SIG-M5 (cell line): ENCODE data around the gene ATG4D.

Source experiments
- DNase-seq: peaks from one replicate; lab custom pipeline; 2025; lab: John Stamatoyannopoulos, UW

ATG4D gene

DNA sequence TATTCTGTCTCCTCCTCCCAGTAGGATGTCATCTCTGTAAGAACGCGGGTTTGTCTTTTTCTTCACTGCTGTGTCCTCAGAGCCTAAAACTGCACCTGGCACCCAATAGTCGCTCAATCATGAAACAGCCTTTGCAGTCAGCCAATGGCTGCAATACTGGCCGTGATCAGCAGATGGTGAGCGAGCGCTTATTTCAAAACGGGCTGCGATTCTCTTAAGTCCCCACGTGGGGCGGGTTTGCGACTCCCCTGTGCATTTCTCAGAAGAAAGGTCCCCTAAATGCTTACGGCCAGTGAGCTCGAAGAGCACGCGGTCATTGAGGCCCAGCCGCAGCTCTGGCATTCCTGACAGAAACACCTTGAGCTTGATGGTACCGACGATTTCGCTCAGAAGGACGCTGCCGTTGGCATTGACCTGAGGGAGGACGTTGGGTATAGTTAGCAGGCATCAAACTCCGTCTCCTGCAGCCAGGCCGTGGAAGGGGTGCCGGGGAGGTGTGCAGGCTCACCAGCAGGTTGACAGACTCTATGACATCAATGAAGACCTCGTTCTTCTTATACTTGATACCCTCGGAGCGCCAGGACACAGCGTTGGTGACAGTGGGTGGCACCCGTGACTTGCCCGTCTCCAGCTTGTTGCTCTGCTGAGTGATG is 37.4 kb downstream of the ATG4D start:
- DNase-seq, result peak; percentile 44

DNA sequence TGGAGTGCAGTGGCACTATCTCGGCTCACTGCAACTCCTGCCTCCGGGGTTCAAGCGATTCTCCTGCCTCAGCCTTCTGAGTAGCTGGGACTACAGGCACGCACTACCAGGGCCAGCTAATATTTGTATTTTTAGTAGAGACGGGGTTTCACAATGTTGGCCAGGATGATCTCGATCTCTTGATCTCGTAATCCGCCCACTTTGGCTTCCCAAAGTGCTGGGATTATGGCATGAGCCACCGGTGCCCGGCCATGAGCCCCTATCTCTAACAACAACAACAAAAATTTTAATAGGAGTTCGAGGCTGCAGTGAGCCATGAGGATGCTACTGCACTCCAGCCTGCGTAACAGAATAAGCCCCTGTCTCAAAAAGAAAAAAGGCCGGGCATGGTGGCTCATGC is 38.4 kb downstream of the ATG4D start:
- DNase-seq, result no peak

DNA sequence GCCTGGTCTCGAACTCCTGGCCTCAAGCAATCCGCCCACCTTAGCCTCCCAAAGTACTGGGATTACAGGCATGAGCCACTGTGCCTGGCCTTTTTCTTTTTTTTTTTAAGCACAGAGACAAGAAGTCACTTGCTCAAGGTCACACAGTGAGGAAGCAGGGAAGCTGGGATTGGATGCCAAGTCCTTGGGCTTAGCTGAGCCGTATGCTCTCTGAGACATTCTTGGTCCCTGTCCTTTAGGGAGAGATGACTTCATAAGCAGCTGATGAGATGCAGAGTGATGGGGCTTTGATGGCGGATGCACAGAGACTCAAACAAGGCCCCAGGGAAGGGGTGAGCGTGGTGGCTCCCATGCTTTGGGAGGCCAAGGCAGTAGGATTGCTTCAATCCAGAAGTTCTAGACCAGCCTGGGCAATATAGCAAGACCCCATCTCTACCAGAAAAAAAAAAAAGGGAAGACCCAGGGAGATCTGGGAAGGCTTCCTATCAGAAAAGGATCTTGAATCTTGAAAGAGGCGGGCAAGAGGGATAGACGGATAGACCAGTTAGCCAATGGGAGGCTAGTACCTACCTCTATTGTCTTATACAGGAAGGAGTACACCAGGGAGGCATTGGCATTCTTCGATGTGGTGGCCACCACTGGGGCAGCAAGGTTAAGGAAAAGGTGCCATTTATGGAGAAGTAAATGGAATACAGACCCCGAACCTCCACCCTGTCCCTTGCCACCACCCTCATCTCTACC is 39.5 kb downstream of the ATG4D start:
- no peak for DNase-seq

DNA sequence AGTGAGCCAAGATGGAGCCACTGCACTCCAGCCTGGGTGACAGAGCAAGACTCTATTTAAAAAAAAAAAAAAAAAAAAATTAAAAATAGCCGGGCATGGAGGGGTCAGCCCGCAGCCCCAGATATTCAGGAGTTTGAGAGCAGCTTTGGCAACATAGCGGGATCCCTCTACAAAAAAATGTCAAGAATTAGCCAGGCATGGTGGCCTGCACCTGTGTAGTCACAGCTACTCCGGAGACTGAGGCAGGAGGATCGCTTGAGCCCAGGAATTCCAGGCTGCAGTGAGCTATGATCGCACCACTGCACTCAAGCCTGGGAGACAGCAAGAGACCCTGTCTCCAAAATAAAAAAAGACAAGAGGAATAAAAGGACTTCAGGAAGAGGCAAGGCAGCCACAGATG is 42.7 kb downstream of the ATG4D start:
- no peak for DNase-seq

DNA sequence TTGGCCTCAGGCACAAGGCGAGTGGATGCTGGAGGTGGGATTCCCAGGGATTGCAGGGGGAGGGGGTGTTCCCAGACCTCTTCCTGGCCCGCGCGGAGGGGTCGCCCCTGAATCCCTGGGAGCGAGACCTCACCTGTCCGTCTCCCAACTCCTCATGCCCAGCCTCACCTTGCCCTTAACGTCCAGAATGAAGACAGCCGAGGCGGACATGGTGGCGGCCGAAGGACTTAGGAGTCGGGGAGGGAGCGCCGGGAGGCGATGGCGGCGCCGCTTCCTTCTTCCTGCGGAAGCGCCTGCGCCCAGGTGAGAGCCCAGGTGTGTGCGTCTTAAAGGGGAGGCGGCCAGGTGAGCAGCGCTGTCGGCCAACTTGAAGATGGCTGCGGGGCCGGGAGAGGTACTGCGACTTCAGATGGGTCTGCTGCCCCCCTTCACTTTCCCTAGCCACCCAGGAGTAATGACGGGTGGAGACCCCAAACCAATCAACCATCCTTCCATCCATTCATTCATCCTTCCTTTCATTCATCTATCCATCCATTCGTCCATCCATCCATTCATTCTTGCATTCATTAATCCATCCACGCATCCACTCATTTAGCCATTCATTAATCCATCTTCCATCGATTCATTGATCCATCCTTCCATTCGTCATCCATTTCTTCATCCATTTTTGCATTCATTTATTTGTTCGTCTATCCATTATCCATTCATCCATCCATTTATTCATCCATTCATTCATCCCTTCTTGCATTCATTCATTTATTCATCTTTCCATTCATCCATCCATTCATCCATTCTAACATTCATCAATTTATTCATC is 43.5 kb downstream of the ATG4D start, which contains the start of gene AP1M2:
Gene AP1M2, minus strand, starts transcription at position 291 of the 817 bp plus-strand sequence. Its CDS starts 81 bp downstream, at position 210.
- DNase-seq, result no peak

DNA sequence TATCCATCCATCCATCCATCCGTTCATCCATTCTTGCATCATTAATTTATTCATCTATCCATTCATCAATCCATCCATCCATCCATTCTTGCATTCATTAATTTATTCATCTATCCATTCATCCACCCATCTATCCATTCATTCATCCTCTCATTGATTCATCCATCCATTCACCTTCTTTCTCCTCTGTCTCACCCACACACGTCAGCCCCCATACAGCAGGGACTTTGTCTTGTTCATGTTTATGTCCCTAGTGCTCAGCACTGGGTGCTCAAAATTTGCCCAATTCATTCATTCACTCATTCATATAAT is 44.1 kb downstream of the ATG4D start:
- DNase-seq, result no peak

DNA sequence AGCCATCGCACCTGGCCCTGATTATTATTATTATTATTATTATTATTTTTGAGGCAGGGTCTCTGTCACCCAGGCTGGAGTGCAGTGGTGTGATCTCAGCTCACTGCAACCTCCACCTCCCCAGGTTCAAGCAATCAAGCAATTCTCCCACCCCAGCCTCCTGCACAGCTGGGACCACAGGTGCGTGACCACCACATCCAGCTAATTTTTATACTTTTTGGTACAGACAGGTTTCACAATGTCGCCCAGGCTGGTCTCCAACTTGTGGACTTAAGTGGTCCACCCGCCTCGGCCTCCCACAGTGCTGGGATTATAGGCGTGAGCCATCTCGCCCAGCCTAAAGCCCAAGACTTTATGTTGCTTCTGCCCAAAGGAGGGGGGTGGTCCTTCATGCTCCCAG is 49.4 kb downstream of the ATG4D start:
- no peak for DNase-seq

DNA sequence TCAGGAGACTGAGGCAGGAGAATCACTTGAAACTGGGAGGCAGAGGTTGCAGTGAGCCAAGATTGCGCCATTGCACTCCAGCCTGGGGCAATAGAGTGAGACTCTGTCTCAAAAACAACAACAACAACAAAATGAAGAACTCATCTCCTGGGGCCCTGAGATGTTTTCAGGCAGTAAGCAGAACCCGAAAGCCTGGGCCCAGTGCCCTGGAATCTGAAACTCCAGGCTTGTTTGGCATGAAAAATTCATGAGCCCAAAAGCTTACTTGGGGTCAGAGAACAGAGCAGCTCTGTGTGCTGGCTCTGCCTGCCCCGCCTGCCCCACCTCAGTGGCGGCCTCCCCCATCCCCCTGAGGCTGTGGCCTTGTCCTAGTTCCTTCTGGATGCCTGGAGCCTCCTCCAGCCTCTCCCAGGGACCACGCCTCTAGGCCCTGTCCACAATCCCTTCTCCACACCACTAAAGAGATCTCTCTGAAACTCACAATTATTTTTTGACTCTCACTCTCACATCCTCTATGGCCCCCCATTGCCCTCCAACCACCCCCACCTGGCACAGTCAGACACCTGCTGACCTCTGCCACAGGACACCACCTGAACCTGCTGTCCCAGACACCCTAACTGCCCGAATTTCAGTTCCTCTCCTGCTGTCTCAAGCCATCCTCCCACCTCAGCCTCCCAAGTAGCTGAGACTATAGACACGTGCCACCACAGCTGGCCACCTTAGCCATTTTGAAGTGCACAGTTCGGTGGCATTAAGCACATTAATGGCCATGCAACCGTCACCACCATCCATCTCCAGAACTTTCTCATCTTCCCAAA is 50.3 kb downstream of the ATG4D start:
- no peak for DNase-seq

DNA sequence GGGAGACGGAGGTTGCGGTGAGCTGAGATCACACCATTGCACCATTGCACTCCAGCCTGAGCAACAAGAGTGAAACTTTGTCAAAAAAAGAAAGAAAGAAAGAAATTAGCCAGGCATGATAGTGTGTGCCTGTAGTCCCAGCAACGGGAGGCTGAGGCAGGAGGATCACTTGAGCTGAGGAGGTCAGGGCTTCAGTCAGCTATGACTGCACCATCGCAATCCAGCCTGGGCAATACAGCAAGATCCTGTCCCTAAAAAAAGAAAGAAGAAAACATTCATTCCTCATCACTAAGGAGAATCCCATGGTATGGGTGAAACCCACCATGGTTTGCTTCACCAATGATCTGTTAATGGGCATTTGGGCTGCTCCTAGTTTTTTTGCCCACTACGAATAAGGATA is 56.4 kb downstream of the ATG4D start:
- DNase-seq, result no peak

DNA sequence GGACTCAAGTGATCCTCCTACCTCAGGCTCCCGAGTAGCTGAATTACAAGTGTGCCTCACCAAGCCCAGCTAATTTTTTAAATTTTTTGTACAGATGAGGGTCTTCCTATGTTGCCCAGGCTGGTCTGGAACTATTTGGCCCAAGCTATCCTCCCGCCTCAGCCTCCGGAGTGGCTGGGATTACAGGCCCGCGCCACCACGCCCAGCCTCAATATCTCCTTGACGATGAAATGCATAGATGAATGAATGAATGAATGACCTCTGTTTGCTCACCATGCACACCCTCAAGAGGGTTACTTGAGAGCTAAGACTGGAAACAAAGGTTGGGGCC is 58.3 kb downstream of the ATG4D start:
- no peak for DNase-seq

DNA sequence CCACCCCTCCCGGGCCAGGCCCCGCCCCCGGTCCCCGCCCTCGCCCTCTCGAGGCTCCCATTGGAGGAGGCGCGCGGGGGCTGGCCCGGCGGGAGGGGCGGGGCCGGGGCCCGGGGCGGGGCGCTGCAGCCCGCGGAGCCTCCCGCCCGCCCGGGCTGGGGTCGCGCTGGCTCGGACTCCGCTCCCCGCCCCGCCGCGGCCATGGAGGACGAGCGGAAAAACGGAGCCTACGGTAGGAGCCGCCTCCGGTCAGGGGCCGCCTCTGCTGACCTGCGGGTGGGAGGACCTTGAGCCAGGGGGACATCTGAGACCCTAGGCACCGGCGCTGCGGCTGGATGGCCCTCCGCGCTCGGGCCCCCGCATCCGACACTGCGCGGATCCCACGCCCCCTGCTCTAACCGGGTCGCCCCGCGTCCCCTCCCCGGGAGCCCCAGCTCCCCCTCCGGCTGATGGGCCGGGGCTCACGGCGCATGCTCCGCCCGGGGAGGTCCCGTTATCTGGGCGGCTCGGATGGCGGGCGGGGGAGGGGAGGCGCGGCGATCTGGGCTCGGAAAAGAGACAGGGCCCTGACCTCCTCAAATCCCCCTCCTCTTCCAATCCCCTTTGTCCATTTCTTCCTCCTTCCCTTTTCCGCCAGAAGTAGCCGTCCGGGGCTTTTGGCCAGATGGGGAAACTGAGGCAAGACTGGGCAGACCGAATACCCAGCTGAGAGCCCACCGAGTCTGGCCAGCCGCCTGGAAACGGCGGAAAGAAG is 58.8 kb downstream of the ATG4D start:
- no peak for DNase-seq
